Testis (tissue), 2 donors: ENCODE measurements around the gene SLC25A21.
"Not testable (repeated sequence)": the region's sequence is repeated elsewhere in the genome, so short reads cannot be mapped to it uniquely, and the experiment has no call there.

Experiments
- CTCF ChIP-seq, 3 experiments: fragments of 450-650 bp in 2 of 3; fragments of 200-600 bp in 1 of 3; sonication (generic) in 1 of 3; IDR thresholded peaks; one replicate each; pipeline ENCODE4 v1.5.1; 2016 to 2019; ENCODE audit warnings: antibody characterized with exemption in 3 of 3, mild to moderate bottlenecking in 2 of 3, moderate library complexity in 1 of 3
- POLR2A ChIP-seq: fragments of 450-650 bp; IDR thresholded peaks from one replicate; pipeline ENCODE4 v1.6.1; 2017; ENCODE audit warnings: antibody characterized with exemption, mild to moderate bottlenecking, moderate library complexity

- not testable (repeated sequence) for TF ChIP-seq CTCF (IDR thresholded peaks at IDR 0.05); POLR2A
Measured at GRCh38 chr14:37180886-37181285, 8.5 kb upstream of the SLC25A21 start.
